Measurements from ENCODE around the gene KRTAP5-1. TPM values are rescaled to one million over a fixed set of nuclear protein-coding genes. Genes with fewer than 3 reads are reported as not detected.
"Not testable (repeated sequence)": the region's sequence is repeated elsewhere in the genome, so short reads cannot be mapped to it uniquely, and the experiment has no call there.

The KRTAP5-1 gene
- polyA plus RNA-seq, 1 donor (not counting 4 experiments of a cell fraction or from before 2014, with no cell fraction given) = not detected

- no peaks in the 10 kb centered on the region for H3K9me3 ChIP-seq (ENCODE audit: control insufficient read depth, low read depth, low read length)
- peaks cover 5% of the 10 kb centered on the region for H3K27me3 ChIP-seq (ENCODE audit: control insufficient read depth, extremely low read depth, insufficient read depth, low read length)
- no peak overlapping the region for H3K9ac ChIP-seq (ENCODE audit: control insufficient read depth, extremely low read depth, insufficient read depth, low read length)
- H3K4me2 ChIP-seq (ENCODE audit: control insufficient read depth, extremely low read depth, insufficient read depth, low read depth, low read length) = no peak overlapping the region
- no peaks in the 10 kb centered on the region for H3K36me3 ChIP-seq (ENCODE audit: control insufficient read depth in 2 of 2, extremely low read depth in 1 of 2, insufficient read depth in 2 of 2, low read length in 2 of 2)
- H2AFZ ChIP-seq (ENCODE audit: control insufficient read depth, low read length) = no peak overlapping the region
- dilution Hi-C loops (cut with MboI; ENCODE audit: extremely low pct_ligation_motif_present, low sequenced_read_pairs) = no loop called here
- H3K79me2 ChIP-seq (ENCODE audit: control insufficient read depth, insufficient read depth, low read length) = no peaks in the 10 kb centered on the region
- no peaks in the 10 kb centered on the region for H3K9me1 ChIP-seq (ENCODE audit: control insufficient read depth, extremely low read depth, insufficient read depth, low read length)
- no peak overlapping the region for H3K27ac ChIP-seq (ENCODE audit: control insufficient read depth, insufficient read depth, low read length)
- TF ChIP-seq CTCF (optimal IDR thresholded peaks at IDR 0.05 in 1 of 3, IDR thresholded peaks at IDR 0.05 in 1 of 3, conservative IDR thresholded peaks at IDR 0.05 in 1 of 3; ENCODE audit: extremely low read depth in 1 of 3, insufficient read depth in 2 of 3, low read length in 3 of 3) (no peak), EZH2 (IDR thresholded peaks at IDR 0.05; ENCODE audit: low read length) (no peak)
- H3K4me1 ChIP-seq (ENCODE audit: control insufficient read depth, extremely low read depth, insufficient read depth, low read length) = peaks cover 5% of the 10 kb centered on the region
- no peaks in the 10 kb centered on the region for H4K20me1 ChIP-seq (ENCODE audit: control insufficient read depth, extremely low read depth, insufficient read depth, low read length)
- DNase-seq (ENCODE audit: low read depth, low spot score) = no peak
- no peak overlapping the region for H3K4me3 ChIP-seq (ENCODE audit: control insufficient read depth in 2 of 3, extremely low read depth in 1 of 3, insufficient read depth in 2 of 3, low read depth in 1 of 3, low read length in 3 of 3)
- no peak for FAIRE-seq
Observed at GRCh38 chr11:1589996-1590395, 4.9 kb upstream of the KRTAP5-1 start.

GRCh38 chr11:1589191-1589963, 4.3 kb upstream of the KRTAP5-1 start:
- peak overlapping the region; percentile 35 for H2AFZ ChIP-seq (ENCODE audit: control insufficient read depth, low read length)
- H3K27me3 ChIP-seq (ENCODE audit: control insufficient read depth, extremely low read depth, insufficient read depth, low read length); H3K9me3 ChIP-seq (ENCODE audit: control insufficient read depth, low read depth, low read length); H3K36me3 ChIP-seq (ENCODE audit: control insufficient read depth in 2 of 2, extremely low read depth in 1 of 2, insufficient read depth in 2 of 2, low read length in 2 of 2); H3K27ac ChIP-seq (ENCODE audit: control insufficient read depth, insufficient read depth, low read length); dilution Hi-C loops (cut with MboI; ENCODE audit: extremely low pct_ligation_motif_present, low sequenced_read_pairs); H3K4me1 ChIP-seq (ENCODE audit: control insufficient read depth, extremely low read depth, insufficient read depth, low read length); H4K20me1 ChIP-seq (ENCODE audit: control insufficient read depth, extremely low read depth, insufficient read depth, low read length); H3K9ac ChIP-seq (ENCODE audit: control insufficient read depth, extremely low read depth, insufficient read depth, low read length); H3K9me1 ChIP-seq (ENCODE audit: control insufficient read depth, extremely low read depth, insufficient read depth, low read length); DNase-seq (ENCODE audit: low read depth, low spot score); H3K79me2 ChIP-seq (ENCODE audit: control insufficient read depth, insufficient read depth, low read length); H3K4me3 ChIP-seq (ENCODE audit: control insufficient read depth in 2 of 3, extremely low read depth in 1 of 3, insufficient read depth in 2 of 3, low read depth in 1 of 3, low read length in 3 of 3): not testable (repeated sequence)
- H3K4me2 ChIP-seq (ENCODE audit: control insufficient read depth, extremely low read depth, insufficient read depth, low read depth, low read length) = peak overlapping the region; percentile 17
- peak; percentile 5 for FAIRE-seq

- dilution Hi-C loops (cut with MboI; ENCODE audit: extremely low pct_ligation_motif_present, low sequenced_read_pairs) = no loop called here
- TF ChIP-seq EZH2 (IDR thresholded peaks at IDR 0.05; ENCODE audit: low read length) = no peak
- no peak for TF ChIP-seq CTCF (optimal IDR thresholded peaks at IDR 0.05 in 1 of 3, IDR thresholded peaks at IDR 0.05 in 1 of 3, conservative IDR thresholded peaks at IDR 0.05 in 1 of 3; ENCODE audit: extremely low read depth in 1 of 3, insufficient read depth in 2 of 3, low read length in 3 of 3)
- Histone ChIP-seq H3K9me3 (ENCODE audit: control insufficient read depth, low read depth, low read length) (no peaks in the 10 kb centered on the region), H2AFZ (ENCODE audit: control insufficient read depth, low read length) (no peak overlapping the region), H4K20me1 (ENCODE audit: control insufficient read depth, extremely low read depth, insufficient read depth, low read length) (no peaks in the 10 kb centered on the region), H3K9ac (ENCODE audit: control insufficient read depth, extremely low read depth, insufficient read depth, low read length) (no peak overlapping the region), H3K9me1 (ENCODE audit: control insufficient read depth, extremely low read depth, insufficient read depth, low read length) (no peaks in the 10 kb centered on the region), H3K4me2 (ENCODE audit: control insufficient read depth, extremely low read depth, insufficient read depth, low read depth, low read length) (no peak overlapping the region), H3K27me3 (ENCODE audit: control insufficient read depth, extremely low read depth, insufficient read depth, low read length) (no peaks in the 10 kb centered on the region), H3K79me2 (ENCODE audit: control insufficient read depth, insufficient read depth, low read length) (no peaks in the 10 kb centered on the region), H3K27ac (ENCODE audit: control insufficient read depth, insufficient read depth, low read length) (no peak overlapping the region), H3K4me1 (ENCODE audit: control insufficient read depth, extremely low read depth, insufficient read depth, low read length) (peaks cover 5% of the 10 kb centered on the region), H3K4me3 (ENCODE audit: control insufficient read depth in 2 of 3, extremely low read depth in 1 of 3, insufficient read depth in 2 of 3, low read depth in 1 of 3, low read length in 3 of 3) (no peak overlapping the region), H3K36me3 (ENCODE audit: control insufficient read depth in 2 of 2, extremely low read depth in 1 of 2, insufficient read depth in 2 of 2, low read length in 2 of 2) (no peaks in the 10 kb centered on the region)
- FAIRE-seq (no peak), DNase-seq (ENCODE audit: low read depth, low spot score) (no peak)
Observed at GRCh38 chr11:1586699-1587098, 1.6 kb upstream of the KRTAP5-1 start.

GRCh38 chr11:1582909-1583308, 2.2 kb downstream of the KRTAP5-1 start:
- H4K20me1 ChIP-seq (ENCODE audit: control insufficient read depth, extremely low read depth, insufficient read depth, low read length); H3K27me3 ChIP-seq (ENCODE audit: control insufficient read depth, extremely low read depth, insufficient read depth, low read length); H3K4me1 ChIP-seq (ENCODE audit: control insufficient read depth, extremely low read depth, insufficient read depth, low read length); H3K9ac ChIP-seq (ENCODE audit: control insufficient read depth, extremely low read depth, insufficient read depth, low read length); H2AFZ ChIP-seq (ENCODE audit: control insufficient read depth, low read length); H3K4me3 ChIP-seq (ENCODE audit: control insufficient read depth in 2 of 3, extremely low read depth in 1 of 3, insufficient read depth in 2 of 3, low read depth in 1 of 3, low read length in 3 of 3); H3K4me2 ChIP-seq (ENCODE audit: control insufficient read depth, extremely low read depth, insufficient read depth, low read depth, low read length); H3K36me3 ChIP-seq (ENCODE audit: control insufficient read depth in 2 of 2, extremely low read depth in 1 of 2, insufficient read depth in 2 of 2, low read length in 2 of 2); FAIRE-seq; H3K9me3 ChIP-seq (ENCODE audit: control insufficient read depth, low read depth, low read length); H3K79me2 ChIP-seq (ENCODE audit: control insufficient read depth, insufficient read depth, low read length); H3K9me1 ChIP-seq (ENCODE audit: control insufficient read depth, extremely low read depth, insufficient read depth, low read length); H3K27ac ChIP-seq (ENCODE audit: control insufficient read depth, insufficient read depth, low read length); DNase-seq (ENCODE audit: low read depth, low spot score); dilution Hi-C loops (cut with MboI; ENCODE audit: extremely low pct_ligation_motif_present, low sequenced_read_pairs): not testable (repeated sequence)
